HG03066 (cell line): ENCODE data around the gene FRZB.
"Not testable (repeated sequence)": the region's sequence is repeated elsewhere in the genome, so short reads cannot be mapped to it uniquely, and the experiment has no call there.

ENCODE experiments used
- ATAC-seq: cut with Tn5 transposase; IDR thresholded peaks from one replicate; pipeline ENCODE4 v1.9.1; 2021; ENCODE audit warnings: low read depth; ENCODE audit not compliant: unreplicated experiment

FRZB gene, protein sequence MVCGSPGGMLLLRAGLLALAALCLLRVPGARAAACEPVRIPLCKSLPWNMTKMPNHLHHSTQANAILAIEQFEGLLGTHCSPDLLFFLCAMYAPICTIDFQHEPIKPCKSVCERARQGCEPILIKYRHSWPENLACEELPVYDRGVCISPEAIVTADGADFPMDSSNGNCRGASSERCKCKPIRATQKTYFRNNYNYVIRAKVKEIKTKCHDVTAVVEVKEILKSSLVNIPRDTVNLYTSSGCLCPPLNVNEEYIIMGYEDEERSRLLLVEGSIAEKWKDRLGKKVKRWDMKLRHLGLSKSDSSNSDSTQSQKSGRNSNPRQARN

DNA sequence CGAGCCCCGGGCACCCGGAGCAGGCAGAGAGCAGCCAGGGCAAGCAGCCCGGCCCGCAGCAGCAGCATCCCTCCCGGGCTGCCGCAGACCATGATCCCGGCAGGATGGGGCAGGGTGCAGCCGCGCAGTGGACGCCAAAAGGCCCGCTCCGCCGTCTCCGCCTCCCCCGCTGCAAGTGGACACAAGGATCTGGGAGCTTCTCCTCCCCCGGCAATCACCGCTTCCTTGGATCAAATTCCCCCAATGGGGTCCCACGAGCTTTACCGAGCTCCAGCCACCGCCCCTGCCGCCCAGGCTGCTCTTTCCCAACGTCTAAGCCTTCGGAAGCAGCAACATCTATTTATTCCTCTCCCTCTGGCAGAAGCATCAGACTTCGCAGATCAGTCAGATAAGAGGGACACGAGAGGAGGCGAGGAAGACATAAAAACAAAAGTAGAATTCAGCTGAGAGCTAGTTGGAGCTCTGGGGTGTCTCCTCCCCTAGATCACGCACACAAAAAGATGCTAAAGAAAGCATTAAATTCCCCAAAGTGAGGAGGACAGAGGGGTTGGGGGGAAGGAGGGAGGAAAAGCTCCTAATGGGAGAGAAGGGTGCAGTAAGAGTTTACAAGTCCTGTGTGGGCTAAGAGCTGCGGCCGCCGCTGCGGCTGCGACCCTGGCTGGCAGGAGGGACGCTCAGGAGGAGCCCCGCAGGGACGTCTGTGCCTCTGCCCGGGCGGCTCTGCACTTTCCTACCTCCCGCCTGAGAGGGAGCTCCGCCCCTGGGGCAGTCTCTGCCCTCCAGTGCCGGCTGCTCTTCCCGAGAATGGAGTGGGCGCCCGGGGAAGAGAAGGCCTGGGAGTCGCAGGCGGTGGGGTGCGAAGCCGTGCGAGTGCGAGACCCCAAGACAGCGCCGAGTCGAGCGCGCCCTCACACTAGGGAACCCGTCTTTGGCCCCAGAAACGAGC lies at the start of gene FRZB:
TSS of gene FRZB (minus strand) at position 177 of the 946 bp plus-strand sequence. CDS start at position 92, 85 bp downstream.
- no peak for ATAC-seq

DNA sequence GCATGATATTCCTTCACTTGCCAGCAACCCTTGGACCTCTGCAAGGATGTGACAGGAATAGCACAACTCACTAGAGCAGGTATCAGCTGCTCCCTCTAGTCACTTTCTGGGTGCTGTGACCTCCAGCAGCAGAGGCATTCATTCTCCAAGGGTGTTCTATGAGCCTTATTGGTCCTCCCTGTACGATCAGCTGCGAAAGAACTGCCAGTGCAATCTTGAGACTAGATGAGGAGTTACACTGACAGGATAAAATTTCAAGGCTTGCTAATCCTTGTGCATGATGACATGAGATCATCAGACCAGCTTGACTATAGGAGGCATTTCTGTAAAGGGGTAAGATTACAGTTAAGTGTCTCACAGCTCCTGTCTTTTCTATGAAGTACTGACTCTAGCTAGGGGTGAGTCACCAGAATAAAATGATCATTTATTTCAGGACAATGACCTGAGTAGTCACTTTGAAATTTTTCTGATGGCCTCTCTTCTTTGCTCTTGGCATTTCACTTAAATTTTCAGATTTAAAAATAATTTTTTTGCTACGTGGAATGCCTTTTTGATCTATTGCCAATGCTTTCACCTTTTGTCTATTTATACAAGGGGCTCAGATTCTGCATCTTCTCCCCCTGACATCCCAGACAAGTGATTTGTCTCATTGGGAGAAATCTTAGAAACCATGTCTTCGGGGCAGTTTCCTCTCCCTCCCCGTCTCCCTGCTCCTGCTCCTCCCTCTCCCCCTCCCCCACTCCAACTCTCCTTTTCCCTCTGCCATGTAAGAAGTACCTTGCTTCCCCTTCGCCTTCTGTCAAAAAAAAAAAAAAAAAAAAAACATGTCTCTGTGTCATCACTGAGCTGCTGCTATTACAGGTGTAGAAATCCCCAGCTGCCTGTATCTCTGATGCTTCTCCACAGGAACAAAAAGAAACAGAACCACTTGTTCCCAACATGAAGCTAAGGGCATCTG lies 49.2 kb upstream of the FRZB start:
- ATAC-seq: no peak

DNA sequence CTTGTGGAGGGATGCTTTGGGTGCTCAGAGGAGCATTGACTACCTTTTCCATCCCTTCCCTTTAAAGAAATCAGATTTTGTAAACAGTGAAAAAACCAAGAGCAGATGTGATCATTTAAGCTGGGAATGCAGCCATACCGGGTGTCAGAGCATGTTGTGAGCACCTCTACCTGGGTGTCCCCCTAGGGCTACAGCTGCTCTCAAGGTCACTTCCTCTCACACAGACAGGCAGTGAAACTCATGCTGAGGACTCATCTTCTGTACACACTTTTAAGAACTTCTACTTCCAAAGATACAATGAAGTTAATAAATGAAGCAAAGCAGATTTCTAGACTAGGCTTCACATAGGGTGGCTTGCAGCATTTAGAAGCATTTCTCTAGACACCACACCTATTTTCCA lies 48.4 kb upstream of the FRZB start:
- no peak for ATAC-seq

DNA sequence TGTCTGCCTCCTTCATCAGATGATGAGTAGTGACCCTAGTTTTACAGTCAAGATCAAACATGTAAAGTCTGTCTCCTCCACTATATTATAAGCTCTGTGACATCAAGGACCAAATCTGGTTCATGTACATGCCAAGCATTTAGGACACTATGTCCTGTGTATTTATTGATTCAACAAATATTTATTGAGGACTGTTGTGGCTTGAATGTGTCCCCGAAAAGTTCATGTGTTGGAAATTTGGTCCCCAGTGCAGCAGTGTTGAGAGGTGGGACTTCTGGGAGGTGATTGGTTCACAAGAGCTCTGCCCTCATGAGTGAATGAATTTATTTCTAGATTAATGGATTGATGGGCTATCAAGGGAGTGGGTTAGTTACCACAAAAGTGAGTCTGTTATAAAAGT lies 46.6 kb upstream of the FRZB start:
- ATAC-seq: no peak

DNA sequence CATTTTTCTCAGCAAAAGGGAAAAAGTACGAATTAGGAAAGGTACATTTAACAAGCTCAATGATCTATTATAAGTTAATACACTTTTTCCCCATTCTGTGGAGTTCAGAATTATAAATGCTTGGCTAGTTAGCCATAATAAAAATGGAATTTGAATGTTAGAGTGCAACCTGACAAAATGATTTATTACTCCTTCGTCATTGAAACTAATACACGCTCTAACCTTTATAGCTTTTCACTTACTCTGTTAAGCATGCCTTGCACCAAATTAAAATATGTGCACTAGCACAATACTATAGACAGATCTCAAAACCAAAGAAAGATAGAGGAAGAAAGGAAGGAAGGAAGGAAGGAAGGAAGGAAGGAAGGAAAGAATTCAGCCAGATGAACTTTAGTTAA lies 46.1 kb upstream of the FRZB start:
- no peak for ATAC-seq

DNA sequence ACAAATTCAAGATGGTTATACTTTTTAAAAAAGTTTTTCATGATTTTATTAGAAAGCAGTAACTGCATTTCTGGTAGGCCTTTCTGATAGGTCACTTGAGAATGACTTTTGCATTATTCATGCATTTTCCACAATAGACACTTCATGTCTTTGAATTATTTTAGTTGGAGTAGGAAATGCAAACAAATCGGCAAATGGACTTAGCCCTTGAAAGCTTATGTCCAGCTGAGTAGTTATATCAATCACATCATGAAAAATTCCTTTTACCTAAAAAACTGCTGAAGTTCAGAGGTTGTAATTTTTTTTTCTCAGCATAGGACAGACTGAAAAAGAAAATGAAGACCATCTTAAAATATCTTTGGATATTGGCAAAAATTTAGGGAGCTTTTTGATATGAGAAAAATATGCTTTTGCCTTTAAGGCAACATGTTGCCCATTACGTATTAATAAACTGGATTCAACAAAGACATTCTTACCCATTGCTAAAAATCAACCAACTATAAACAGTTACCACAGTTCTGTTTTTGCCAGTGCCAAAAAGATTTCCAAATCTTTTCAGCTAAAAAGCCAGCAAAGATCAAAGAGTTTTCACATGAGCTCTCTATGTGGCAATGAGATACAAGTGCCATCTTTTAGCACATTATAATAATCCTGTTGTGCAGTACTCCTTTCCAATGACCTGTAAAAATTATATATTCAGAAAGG lies 45.5 kb upstream of the FRZB start:
- no peak for ATAC-seq

DNA sequence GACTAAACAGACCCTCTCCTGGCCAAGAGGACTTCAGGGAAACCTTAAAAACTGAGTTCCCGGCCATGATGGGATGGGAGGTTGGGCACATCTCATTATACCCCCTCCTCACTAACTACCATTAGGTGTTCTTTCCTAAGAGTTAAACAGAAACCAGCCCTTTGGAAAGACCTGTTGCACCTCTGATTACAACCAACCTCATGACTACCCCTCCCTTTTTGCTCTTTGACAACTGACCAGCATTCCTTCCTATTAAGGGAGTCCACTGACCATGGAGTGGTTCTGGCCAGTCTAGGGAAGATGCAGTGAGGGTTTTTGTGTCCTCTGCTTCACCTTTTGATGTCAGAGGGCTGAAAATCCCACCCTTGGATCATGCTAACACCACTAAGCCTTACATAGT lies 44.5 kb upstream of the FRZB start:
- ATAC-seq: no peak

DNA sequence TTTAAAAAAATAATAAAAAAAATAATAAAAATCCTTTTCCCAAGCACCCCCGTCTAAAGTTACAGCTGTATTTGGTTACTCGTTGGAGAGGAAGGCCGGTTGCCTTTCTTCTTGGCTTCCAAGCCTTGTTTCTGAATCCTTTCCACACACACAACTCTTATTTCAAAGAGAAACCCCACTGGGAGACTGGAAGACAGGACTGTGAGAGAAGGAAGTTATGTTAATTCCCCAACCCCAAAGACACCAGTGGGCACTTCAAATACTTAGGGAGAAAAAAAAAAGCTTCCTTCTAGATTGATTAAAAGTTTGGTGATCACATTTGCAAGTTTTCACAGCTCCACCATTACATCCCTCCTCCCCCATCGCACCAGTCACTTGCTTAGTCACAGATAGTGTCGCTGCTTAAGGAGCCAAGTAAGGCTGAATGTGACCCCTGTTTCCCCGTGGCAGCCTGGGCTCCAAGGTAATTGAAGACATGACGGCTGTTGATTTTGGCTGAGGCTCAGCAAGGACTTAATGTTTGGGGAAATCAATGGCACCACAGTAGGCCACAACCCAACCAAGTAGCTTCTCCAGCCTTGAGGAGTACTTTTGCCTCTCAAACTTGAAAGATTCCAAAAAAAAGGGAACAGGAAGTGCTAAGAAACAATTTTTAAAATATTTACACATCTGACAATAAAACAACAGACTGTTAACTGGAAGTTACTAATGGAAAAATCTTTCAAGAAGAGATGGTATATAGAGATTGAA lies 40.8 kb upstream of the FRZB start:
- no peak for ATAC-seq

DNA sequence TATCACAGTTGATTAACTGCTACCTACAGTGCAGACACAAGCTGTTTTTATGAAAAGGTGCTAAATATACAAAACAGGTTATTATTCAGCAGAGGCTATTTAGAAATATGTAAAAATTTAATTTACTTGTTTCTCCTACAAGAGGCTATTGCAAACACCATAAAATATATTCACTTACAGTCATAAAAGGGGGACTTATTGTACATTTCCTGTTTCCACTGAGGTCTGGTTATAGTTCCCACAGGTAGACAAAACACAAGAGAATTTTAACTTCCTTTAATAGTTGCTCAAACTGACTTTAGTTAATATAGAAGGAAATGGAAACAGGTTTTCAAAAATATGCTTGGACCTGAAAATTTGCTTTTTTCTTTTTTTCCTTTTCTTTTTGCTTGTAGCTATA lies 40.0 kb upstream of the FRZB start:
- ATAC-seq: no peak

DNA sequence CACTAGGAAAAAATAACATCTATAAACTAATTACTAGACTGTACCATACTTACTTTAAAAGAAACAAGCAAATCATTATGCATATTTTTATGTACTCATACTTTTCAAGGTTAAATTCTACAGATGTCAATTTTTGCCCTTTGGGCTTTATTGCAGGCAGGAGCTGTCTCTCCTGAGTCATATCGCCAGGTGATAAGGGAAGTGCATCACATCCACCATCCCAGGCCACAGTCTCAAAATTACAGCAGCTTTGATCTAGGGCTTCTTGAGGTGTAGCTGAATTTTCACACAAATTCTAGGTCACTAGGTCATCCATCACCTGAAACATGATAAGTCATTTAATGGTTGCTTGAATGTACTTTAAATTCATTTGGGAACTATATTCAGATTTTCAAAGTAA lies 38.4 kb upstream of the FRZB start:
- no peak for ATAC-seq

DNA sequence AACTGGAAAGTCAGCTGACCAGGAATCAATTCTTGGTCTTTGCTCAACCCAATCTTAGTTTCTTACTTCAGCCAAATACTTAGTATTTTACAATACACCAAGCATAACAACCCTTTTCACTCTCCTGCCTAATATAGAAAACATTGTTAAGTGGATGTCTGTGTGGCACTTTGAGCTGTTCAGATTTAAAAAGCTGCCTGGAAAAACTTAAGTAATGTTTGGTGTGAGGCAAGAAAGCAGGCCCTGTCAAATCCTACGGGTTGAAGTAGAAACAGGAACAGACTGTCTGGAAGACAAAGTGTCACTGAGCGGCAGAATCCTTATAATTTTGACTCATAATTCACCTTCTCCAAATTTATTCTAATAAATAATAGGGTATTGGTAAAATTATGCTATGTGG lies 37.1 kb upstream of the FRZB start:
- no peak for ATAC-seq

DNA sequence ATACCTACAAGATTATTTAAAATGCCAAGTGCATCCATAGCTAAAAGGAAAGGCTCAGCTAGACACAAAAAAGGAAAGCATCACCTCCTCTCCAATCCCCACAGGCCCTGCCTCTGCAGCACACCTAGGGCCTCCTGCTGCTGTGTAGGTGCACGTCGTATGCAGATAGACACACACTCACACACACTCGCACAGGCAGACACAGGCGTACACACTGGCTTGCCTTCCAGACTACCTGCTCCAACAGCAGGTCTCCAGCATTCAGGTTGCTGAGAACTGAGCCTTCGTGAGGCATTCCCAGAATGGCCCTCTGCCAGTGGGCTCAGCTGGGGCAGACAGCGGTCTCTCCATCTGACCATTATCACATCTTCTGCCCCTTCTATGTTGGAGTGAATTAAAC lies 35.3 kb upstream of the FRZB start:
- ATAC-seq: no peak

DNA sequence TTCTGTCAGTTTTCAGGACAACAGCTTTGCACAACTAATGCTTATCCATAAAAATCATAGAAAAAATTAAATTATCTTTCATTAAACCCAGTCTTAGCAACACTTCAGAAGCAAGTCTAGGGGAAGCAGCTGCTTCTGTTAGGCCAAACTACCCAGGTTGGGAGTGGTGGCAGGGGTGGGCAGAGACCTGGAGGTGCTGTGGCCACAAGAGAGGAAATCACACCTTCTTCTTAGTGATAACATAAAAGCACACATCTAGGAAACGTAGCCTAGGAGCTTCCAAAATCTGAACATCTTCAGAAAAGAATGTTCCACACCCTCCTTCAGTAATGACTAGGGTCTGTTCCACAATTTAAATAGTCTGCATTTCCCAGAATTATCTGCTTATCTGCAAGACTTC lies 32.3 kb upstream of the FRZB start:
- ATAC-seq: no peak

DNA sequence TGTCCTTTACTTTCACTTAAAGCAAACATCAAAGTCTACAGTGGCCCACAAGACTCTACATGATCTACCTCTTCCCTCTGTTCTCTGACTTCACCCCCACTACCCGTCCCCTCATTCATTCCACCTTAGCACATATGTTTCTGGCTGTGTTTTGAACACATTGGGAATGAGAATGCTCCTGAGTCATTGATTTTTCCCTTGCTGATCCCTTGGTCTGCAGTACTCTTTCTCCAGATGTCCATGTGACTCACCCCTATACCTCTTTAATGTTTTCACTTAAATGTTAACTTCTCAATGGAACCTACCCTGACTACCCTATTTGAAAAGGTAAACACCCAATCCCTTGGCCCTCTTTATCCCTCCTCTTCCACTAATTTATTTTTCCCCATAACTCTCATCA lies 30.7 kb upstream of the FRZB start:
- ATAC-seq: no peak

DNA sequence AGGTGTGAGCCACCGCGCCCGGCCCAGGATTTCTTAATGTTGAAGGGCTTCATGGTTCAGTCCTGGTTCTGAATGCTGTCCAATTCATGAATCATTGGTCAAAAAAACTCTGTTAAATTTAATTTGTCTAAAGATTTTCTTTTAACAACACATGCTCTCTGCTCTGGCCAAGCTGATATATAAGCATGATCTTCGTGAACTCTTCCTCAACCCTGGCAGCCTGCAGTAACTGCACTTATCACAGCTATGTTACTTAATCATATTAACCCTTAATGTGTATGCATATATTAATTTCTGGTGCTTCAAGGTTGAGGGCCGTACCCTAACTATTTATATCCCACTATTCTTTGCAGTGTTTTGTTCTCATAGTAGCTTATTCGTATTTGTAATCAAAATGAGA lies 29.4 kb upstream of the FRZB start:
- ATAC-seq: no peak

DNA sequence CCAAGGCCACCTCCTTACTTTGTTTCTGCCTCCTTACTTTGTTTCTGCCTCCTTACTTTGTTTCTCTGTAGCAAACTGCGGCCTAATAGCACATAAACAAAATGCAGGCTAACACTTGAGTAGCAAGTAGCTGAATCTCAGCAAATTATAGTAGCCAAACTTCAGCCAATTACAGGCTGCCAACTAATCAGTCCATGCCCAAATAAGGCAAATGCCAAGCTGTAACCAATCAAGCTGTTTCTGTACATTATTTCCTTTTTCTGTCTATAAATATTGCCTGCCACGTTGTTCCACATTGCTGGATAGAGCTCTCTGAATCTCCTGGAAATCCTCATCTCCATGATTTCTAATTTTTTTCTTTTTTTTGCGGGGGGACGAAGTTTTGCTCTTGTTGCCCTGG lies 28.7 kb upstream of the FRZB start:
- ATAC-seq: no peak

DNA sequence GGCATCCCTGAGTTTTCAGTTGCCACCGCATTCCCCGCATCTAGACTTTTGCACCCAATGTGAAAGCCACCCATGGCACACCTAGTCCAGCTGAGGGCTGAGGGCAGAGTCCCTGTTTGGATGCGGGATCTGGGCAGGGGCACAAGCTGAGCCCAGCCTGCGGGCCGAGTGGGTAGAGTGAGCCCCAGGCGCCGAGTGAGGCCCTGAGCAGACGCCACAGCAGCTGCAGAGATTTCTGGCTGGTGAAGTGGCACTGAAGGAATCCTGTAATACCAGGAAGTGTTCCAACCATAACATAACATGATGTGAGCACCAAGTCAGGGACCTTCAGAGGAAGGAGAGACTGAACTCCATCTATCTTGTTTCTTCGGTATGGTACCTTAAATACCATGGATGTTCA lies 27.7 kb upstream of the FRZB start:
- ATAC-seq: no peak

DNA sequence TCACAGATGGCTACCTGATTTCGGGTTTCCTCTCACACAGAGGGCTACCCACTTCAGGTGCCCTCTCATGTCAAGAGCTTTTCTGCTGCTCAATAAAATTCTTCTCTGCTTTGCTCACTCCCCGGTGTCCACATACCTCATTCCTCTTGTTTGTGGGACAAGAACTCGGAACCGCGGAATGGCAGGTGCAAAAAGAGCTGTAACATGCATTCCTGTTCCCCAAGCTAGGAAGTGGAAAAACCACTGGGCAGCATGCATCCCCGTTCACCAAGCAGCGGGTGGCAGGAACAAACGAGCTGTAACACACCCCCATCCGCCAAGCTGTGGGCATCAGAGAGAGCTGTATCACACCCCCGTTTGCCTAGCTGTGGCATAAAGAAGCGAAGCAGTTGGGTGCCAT lies 27.2 kb upstream of the FRZB start:
- no peak for ATAC-seq

DNA sequence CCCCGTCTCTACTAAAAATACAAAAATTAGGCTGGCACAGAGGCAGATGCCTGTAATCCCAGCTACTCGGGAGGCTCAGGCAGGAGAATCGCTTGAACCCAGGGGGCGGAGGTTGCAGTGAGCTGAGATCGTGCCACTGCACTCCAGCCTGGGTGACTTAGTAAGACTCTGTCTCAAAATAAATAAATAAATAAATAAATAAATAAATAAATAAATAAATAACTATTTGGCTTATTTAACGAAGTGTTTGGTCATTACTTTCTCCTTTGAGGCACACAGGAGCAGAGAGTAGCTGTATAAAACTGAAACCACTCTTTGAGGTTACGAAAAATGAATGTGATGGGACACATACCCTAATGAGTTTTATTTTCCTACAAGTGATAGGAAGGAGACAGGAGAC lies 26.6 kb upstream of the FRZB start:
- not testable (repeated sequence) for ATAC-seq
